ENCODE results near the gene FBH1.

Gene FBH1

DNA sequence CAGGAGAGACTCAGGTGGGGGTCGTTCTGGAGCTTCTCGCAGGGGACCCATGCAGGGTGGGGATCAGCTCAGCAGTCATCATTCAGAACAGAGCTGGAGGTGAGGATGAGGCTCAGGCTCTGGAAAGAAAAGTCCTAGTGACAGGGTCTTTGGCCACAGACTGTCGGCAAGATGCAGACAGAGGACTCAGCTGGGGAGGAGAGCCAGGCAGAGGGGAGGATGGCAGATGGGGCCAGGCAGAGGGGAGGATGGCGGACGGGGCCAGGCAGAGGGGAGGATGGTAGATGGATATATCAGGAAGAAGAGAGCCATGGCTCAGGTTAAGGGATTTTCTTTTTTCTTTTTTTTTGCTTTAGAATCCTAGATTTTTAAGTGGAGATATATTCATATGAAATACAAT lies 95.0 kb downstream of the FBH1 start:
- H3K4me3 ChIP-seq (ENCODE audit: low read depth, low read length), result no peak overlapping the region
- no peak for TF ChIP-seq CTCF (IDR thresholded peaks at IDR 0.05; ENCODE audit: low read depth, low read length)
